HuH-7.5 (cell line): ENCODE data around the gene CDH26.
"Not testable (repeated sequence)": the region's sequence is repeated elsewhere in the genome, so short reads cannot be mapped to it uniquely, and the experiment has no call there.

Experiments used
- DNase-seq: peaks from one replicate; pipeline ENCODE4 v3.0.0; 2011; ENCODE audit warnings: low spot score

The CDH26 gene

DNA sequence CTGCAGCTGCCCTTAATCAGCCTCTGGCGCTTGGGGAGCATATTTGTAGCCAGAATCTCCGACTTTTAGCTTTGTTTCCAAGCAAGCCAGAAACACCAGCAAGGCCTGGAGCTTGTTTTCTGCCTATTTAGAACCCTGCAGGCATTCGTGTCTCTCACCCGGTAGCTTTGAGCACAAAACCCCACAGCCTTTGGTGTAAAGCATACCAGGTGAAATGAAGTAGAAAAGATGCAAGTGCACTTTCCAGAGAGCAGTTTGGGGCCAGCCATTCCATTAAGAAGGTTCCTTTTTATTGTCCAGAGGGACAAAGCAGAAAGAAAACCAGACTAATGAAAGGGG lies 17.3 kb upstream of the CDH26 start:
- DNase-seq, result no peak

DNA sequence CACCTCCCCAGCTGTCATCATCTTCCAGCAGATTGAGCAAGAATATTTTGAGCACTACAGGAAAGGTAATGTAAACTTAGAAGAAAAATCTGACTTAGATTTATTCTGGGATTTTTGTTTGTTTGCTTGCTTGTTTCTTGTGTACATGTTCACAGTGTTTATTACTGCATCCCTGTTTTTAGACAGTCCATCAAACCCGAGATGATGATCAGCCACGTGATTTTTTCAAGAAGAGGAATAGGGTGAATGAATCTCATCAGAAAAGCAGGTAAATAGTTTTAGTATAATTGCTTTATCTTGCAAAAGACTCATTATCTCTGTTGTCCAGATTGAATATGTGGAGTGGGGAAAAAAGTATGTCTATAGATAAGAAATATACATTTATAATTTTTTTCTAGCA lies 16.0 kb upstream of the CDH26 start:
- no peak for DNase-seq

DNA sequence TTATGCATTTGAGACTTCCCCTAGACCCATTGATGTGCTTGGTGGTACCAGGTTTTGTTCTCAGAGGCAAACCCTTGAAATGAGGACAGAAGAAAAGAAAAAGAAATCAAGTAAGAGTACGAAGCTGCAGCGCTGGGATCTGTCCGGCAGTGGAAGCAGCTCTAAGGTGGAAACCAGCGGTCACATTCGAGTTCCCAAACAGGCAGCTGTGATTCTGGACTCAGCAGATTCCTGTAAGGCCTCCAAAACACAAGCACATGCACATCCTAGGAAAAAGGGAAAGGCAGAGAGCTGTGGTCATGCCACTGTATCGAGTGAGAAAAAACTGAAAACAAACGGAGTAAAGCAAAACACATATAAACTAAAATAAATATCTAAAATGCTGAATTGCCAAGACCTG lies 13.5 kb upstream of the CDH26 start:
- no peak for DNase-seq

DNA sequence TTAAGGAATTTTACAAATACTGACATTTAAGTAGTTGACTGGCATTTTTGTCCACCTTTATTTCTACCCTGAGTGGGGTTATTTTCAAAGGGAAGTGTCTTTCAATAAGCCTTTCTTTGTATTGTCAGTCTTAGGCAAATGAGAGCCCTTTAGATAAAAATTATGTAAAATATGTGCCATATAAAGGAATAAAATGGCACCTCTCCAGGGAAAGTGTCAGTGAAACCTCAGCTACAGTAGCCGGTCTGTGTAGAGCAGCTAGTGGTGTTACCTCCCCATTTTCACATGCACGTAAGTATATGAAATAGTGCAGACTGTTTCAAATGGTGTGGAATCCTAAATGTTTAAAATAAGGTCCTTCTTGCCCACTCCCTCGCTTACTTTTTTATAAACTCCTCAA lies 13.0 kb upstream of the CDH26 start:
- DNase-seq, result no peak

DNA sequence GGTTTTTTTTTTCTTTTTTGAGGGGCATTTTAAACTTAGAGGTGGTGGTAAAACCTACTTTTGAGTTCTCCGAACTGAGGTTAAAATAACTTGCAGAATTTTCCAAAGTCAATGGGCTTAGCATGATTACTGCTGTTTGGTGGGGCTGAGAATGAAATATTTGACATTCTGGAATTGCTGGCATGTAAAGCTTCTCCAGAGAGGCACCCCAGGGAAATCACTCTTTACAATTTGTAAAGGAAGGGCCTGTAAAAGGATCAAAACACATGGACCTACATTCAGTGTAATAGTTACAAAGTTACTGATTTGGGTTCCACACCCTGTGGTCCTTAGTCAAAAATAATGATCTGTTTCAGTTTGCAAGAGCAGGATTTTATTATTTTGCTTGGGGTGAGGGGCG lies 12.5 kb upstream of the CDH26 start:
- DNase-seq, result no peak

DNA sequence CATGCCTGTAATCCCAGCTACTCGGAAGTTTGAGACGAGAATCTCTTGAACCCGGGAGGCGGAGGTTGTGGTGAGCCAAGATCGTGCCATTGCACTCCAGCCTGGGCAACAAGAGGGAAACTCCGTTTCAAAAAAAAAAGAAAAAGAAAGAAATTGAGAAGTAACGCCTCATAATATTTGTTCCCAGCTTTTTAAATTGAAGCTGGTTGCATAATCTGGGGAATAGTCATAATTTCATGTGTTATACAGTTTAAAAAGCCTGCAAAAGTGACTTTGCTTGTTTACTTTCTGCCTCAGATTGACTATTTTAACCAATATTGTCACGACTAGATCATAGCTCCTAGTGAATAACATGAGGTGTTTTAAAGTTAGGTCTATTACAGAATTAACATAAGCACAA lies 10.8 kb upstream of the CDH26 start:
- DNase-seq, result no peak

DNA sequence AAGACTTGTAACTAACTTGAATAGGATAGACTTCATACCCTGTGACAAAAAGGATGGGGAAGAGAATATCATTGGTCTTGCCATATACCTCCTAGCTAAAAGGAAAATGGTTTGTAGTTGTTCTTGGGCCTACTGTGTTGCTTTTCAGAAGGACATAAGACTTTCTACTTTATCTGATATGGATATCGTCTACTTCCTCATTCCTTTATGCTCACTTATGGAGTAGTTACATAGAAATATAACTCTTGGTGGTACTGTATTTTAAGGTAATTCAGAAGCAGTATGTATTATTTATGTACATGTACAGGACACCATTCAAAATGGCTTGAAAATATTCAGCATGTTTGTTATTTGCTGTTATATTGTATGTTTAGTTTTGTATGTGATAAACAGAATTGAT lies 10.0 kb upstream of the CDH26 start:
- DNase-seq, result no peak

DNA sequence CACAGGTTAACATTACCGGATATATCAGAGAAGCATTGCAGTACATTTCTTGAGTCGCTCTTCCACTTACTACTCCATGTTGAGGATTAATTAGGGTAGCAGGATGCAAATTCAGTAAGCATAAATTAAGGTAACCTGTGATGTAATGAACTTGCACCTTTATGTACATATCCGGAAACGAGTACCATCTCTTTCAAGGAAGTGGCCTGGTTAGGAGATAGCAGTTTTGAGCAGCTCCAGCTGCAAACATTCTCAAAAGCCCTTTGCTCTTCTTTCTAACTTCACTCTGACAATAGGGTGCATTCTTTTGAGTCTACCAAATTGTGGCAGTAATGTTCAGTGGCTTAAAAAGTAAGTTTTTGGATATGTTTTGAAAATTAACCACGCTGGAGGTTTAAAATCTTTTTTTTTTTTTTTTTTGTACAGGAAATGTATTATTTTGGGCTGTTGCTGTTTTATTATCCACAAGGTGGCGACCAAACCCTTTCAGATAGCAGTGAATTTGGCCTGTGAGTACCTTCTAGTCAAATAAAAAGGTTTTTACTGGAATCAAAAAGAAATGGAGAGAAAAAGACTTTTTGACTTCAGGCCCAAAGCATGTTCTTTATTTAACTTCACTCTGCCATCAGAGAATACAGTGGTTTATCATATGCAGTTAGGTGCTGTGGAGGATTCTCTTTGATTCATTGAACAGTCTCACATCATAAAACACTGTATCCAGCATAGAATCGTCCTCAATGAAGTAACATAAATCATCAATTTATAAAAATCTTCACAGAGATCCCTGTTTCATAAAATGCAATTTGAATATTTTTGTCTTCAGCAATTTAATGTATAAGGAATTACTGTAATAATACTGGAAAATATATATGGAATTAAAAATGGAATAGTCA lies 9.1 kb upstream of the CDH26 start:
- no peak for DNase-seq

DNA sequence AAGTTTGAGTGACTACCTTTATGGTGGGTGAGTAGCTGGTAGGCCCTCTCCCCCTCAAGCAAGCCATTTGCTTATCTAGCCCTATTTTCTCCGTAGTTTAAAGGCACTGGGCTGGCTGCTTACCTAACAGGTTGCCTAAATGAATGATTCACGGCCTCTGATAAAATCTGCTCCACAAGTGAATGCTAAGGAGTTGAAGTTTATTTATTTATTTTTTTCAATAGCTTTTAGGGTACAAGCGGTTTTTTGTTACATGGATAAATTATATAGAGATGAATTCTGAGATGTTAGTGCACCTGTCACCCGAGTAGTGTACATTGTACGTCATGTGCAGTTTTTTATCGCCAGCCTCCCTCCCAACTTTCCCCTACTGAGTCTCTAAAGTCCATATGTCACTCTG lies 8.3 kb upstream of the CDH26 start:
- no peak for DNase-seq

DNA sequence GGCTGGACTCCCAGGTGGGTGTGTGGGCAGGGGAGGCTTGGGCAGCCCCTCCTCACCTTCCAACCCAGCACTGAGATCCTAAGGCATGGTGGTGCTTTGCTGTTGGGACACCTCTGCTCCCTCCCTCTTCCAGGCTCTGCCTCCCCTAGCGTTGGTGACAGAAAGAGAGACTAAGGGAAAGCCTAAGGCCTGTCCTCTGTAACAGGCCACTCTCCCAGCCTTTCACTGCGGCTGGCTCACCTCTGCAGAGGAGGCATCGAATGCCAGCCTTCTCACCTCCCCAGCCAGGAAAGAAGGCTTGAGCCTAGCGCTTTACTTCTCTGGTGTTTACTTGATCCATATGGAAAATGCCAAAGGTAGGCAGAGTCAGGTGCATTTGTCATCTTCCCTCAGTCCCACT lies 3.5 kb upstream of the CDH26 start:
- no peak for DNase-seq

DNA sequence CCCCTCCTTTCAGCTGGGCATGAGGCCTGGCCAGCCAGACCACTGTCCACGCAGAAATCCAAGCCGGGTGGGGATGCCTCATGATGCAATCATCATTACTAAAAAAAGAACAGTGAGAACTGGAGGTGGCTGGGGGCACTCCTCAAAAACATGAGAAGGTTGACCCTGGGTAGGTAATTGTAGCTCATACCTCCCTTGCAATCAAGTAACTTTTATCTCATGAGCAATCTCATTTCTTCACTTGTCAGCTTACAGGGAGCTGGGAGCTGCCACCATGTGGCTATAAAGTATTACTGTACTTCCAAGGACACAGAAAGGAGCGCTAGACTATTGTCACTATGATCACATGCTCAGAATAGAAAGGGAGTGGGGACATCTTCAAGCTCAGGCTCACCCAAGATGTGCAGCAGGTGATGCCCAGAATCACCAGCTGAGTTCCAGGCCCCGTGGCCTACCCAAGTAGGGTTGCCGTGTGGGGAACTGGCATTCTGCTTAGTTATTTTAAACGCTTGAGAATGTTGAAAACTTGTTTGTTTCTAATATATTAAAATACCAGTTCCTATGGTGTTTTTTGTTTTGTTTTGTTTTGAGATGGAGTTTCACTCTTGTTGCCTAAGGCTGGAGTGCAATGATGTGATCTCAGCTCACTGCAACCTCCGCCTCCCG lies 3.0 kb upstream of the CDH26 start:
- peak; percentile 37 for DNase-seq

DNA sequence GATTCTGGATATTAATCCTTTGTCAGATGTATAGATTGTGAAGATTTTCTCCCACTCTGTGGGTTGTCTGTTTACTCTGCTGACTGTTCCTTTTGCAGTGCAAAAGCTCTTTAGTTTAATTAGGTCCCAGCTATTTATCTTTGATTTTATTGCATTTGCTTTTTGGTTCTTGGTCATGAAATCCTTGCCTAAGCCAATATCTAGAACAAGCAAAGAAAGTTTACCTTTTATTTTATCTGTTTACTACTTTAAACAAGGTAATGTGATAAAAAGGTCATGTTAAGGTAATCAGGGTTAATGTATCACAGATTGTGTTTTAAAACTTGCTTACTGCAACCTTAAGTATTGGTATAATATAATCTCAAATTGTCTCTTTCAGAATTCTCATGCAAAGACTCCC lies 655 bp upstream of the CDH26 start:
- DNase-seq, result not testable (repeated sequence)

DNA sequence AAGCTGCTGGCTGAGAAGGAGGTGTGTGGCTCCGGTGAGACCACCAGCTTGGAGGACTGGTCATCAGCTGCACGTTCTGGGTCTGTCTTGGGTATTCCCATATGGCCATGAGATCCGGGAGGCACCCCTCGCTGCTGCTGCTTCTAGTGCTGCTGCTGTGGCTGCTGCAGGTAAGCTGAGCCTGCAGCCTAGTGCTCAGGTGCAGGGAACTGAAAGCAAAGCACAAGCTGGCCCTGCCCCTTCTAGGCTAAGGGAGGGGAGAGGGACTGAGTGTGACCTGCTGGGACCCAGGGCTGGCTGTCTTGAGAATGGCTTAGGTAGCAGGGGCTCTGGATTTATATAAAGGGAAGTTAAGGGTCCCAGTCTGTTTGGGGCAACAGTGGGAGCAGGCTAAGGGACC lies 403 bp downstream of the CDH26 start:
- DNase-seq, result no peak

DNA sequence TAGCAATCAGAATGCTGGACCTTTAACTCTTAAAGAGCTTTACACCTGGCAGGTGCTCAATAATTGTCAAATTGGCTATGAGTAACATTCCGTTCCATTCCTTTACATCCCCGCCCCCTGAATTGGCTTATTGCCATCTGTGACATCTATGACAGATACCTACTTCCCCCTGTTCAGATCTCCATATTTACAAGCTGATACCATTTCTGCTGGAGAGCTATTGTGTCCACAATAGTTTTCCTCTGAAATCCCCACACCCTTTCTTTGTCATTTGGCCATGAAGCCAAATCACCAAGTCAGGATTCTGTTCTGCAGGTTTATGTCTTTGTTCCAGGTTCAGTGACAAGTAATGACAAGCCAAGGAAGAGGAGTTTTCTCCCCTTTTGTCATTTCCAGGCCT lies 3.2 kb downstream of the CDH26 start:
- no peak for DNase-seq

DNA sequence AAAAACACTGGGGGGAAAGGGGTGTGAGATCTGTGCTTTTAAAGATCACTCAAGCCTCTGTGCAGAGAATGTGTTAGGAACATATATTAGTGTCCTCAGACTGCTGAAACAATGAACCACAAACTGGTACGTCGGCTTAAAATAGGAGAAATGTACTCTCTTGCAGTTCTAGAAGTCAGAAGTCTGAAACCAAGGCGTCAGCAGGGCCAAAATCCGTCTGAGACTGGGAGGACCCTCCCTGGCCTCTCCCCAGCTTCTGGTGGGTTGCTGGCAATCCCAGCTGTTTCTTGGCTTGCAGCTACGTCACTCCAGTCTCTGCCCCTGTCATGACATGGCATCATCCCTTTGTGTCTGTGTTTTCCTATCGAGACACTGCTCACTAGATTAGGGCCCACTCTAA lies 3.9 kb downstream of the CDH26 start:
- no peak for DNase-seq

DNA sequence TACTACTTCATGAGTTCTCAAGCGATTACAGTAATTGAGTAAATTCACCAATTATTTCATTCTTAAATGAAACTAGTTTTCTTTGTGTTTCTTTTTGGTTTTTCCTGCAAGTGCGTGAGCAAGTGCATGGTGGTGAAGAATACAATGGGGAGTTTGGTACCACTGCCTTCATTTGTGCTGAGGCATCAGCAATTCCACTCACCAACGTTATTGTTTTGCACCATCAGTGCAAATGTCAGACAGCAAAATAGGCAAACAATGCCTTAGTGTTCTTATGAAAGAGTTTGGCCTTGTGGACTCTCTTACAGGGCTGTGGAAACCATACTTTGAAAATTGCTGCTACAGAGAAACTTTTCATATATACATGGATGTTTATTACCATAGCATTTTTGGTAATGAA lies 8.2 kb downstream of the CDH26 start:
- no peak for DNase-seq

DNA sequence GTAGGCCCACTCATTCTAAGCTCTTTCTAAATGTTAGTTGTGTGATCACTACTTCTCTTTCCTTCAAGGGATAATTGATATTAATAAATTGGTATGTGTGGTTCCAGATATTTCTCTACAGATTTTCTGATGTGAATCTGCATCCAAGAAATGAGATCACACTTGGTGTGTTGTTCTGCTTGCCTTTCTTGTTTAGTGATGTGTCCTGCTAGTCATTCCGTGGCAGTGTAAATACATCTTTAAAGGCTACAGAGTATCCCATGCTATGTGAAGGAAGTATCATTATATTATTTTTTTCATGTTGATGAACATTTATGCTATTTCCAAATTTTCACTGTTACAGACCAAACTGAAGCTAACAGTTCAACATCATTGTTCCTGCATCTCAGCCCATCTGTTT lies 13.2 kb downstream of the CDH26 start:
- no peak for DNase-seq

DNA sequence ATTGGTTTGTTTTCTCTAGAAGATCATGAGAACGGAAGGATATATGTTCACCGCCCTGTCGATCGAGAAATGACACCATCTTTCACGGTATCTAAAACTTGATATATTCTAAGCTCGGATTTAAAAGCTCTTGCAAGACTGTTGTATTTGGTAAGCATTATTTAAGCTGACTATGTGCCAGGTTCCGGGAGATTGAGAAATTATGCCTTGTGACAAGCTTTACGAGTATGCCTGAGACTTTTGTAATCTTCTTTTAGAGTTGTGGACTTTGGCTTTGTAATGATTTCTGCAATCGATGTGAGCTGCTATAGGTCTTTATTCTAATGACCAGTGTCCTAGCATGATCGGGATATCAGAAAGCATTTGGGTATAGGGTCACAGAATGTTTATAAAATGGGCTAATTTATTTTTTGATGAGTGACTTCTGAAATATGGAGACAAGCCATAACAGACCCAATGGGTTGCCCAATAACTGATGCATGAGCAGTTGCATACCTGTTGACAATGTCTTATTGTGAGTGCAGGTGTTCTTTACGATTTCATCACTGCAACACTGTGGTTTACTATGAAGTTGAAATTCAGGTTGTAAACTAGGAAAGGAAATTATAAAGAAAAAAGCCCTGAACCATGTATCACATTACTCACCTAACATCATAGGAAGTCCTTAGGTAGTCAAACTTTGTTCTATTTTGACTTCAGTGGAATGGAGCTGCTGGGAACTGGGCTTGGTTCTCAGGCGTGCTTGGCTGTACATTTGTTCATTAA lies 14.0 kb downstream of the CDH26 start:
- no peak for DNase-seq

DNA sequence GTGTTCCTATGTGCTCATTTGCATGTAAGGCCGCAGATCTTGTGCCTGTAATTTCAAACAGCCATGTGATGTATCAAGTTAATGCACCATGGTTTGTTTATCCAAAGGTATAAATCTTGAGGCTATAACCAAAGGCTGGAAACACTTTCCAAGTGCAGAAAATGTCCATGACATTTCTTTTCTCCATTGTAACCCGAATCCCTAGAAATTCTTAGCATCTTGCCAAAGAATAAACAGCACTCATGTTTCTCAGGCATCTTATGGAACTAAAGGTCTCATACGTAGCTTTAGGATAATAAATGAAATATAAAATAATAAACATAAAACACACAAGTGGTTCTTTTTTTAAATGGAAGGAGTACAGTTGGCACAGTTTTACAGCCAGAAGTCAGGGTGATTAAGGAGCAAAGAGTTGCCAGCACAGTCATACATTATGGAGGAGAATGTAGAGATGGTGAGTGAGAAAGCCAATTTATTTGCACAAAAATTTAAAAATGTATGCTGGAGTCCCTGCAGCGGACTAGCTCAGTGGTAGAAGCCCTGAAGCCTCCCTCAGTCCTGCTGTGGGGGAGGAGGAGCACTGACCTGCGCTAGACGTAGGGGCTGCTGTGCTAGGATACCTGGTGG lies 18.0 kb downstream of the CDH26 start:
- DNase-seq, result no peak

DNA sequence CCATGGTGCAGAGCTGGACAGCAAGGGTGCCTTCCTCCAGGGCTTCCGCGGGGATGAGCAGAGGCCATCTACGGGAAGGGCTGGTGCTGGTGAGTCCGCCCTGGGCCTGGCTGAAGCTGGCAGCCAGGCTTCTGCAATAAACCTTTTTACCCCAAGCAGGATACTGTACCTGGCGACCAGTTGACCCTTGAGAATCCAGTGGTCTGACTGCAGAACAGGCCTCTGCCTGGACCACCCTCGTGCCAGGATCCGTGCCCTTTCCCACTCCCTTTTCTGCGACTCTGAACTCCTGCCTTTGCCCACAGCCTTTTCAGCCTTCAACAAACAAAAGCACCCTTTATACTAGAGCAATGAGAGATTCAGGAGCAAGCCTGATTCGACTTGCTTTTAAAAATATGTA lies 18.9 kb downstream of the CDH26 start:
- no peak for DNase-seq

DNA sequence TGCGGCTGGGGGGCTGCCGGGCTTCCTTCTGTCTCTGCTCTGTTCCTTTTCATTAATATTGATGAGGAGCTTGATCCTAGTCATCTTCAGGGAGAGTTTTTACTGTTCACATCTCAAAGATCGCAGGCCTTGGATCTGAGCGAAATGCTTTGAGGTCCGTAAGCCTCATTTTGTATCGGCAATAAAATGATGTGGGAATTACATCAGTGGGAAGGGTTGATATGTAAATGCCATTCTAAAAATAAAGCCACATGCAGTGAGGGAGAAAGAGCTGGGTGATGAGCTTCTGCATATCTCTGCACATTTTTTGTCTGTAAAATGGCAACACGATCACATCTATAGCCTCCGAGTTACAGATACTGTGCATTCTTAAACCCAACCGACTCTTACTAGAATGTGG lies 24.9 kb downstream of the CDH26 start:
- DNase-seq, result no peak

DNA sequence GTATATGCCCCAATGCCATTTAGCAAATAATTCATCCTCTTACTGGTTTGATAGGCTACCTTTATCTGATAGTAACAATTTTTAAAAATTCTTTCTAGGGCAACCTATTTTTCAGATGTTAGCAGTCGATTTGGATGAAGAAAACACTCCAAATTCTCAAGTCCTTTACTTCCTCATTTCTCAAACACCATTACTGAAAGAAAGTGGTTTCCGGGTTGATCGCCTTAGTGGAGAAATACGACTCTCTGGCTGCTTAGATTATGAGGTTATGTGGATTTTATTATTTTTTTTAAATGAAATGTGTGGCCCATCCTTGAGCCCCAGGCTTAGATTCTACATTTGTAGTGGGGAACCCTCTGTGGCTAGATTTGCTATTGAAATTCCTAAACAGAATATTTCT lies 26.3 kb downstream of the CDH26 start:
- DNase-seq, result no peak

DNA sequence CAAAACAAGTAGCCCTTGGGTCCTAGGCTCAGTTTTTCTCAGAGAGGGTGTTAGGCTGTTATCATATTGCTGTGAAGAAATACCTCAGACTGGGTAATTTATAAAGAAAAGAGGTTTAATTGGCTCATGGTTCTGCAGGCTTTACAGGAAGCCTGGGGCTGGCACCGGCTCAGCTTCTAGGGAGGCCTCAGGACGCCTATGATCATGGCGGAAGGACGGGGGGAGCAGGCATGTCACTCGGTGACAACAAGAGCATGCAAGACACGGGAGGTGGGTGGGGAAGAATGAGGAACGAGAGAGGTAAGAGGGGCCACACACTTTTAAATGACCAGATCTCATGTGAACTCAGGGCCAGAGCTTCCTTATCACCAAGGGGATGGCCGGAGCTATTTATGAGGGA lies 26.9 kb downstream of the CDH26 start:
- no peak for DNase-seq
